CD4-positive, alpha-beta T cell (primary cell): Measurements from ENCODE around the gene TBC1D2B. TPM values are rescaled to one million over a fixed set of nuclear protein-coding genes. Genes with fewer than 3 reads are reported as not detected.

Source experiments
- ATAC-seq: fragments of 200-7000 bp; cut with Tn5 transposase; one replicate; pipeline ENCODE4 v1.10.0; 2022; ENCODE audit warnings: mild to moderate bottlenecking; ENCODE audit not compliant: poor library complexity
- CTCF ChIA-PET: fragments of 350-600 bp; sonication (Branson Sonifier 250); formaldehyde crosslinking; loops from one replicate; lab custom pipeline; 2021; ENCODE audit warnings: antibody characterized with exemption, inconsistent platforms; lab: Charles Lee
- POLR2A ChIA-PET: fragments of 350-600 bp; sonication (Branson Sonifier 250); formaldehyde crosslinking; loops from one replicate; lab custom pipeline; 2021; ENCODE audit warnings: antibody characterized with exemption, inconsistent platforms; lab: Charles Lee
- DNase-seq, 14 experiments: peaks; one replicate each; pipeline ENCODE4 v3.0.0-alpha.2; 2013 to 2020; ENCODE audit warnings: mixed read lengths in 2 of 14
- H3K27ac ChIP-seq, 2 donors: one replicate each; pipeline versions ENCODE4 v1.5.1 to v1.7.0; 2013; ENCODE audit warnings: low read length in 2 of 2, low read depth in 1 of 2, mild to moderate bottlenecking in 1 of 2
- H3K27me3 ChIP-seq, 2 experiments: 1 replicate in 1 of 2; 2 replicates in 1 of 2; pipeline versions ENCODE4 v1.6.1 to v1.7.0; 2013; ENCODE audit warnings: low read length in 2 of 2, control low read depth in 1 of 2, mild to moderate bottlenecking in 1 of 2, moderate library complexity in 1 of 2; ENCODE audit not compliant: insufficient read depth in 2 of 2, control insufficient read depth in 1 of 2
- H3K36me3 ChIP-seq: one replicate; pipeline ENCODE4 v1.6.1; 2013; ENCODE audit warnings: low read length, control low read depth; ENCODE audit not compliant: insufficient read depth
- H3K4me1 ChIP-seq: one replicate; pipeline ENCODE4 v1.6.1; 2013; ENCODE audit warnings: low read length, control low read depth; ENCODE audit not compliant: insufficient read depth
- H3K4me3 ChIP-seq: one replicate; pipeline ENCODE4 v1.5.1; 2013; ENCODE audit warnings: mild to moderate bottlenecking, low read length, moderate library complexity
- H3K9me3 ChIP-seq, 2 experiments: 1 replicate in 1 of 2; 2 replicates in 1 of 2; pipeline versions ENCODE4 v1.6.1 to v1.7.0; 2013; ENCODE audit warnings: low read length in 2 of 2, mild to moderate bottlenecking in 2 of 2, control low read depth in 1 of 2, moderate library complexity in 1 of 2; ENCODE audit not compliant: control insufficient read depth in 1 of 2, insufficient read depth in 1 of 2
- H3K27ac Mint-ChIP-seq: one replicate; pipeline ENCODE4 v1.8.0; 2020; ENCODE audit warnings: mixed read lengths
- H3K27me3 Mint-ChIP-seq: one replicate; pipeline ENCODE4 v1.8.0; 2021; ENCODE audit warnings: mixed read lengths
- H3K36me3 Mint-ChIP-seq: one replicate; pipeline ENCODE4 v1.8.0; 2021; ENCODE audit warnings: low read depth, mixed read lengths
- H3K4me1 Mint-ChIP-seq: one replicate; pipeline ENCODE4 v1.8.0; 2021; ENCODE audit warnings: low read depth, mixed read lengths
- H3K4me3 Mint-ChIP-seq: one replicate; pipeline ENCODE4 v1.8.0; 2020; ENCODE audit warnings: mild to moderate bottlenecking, mixed read lengths
- H3K9me3 Mint-ChIP-seq: one replicate; pipeline ENCODE4 v1.8.0; 2020; ENCODE audit warnings: mixed read lengths
- intact Hi-C, 2 experiments: fragments of 100-400 bp; cut with DNase I in 1 of 2; cut with micrococcal nuclease in 1 of 2; formaldehyde crosslinking; loops; one replicate each; pipeline versions ENCODE4 v1.15.1 to v1.9.0; 2023 to 2025; cut with DNase I, micrococcal nuclease
- total RNA-seq, 174 experiments: library from RNA in 2 of 174; stranded (reverse) in 2 of 174; gene quantifications; one replicate each; pipeline ENCODE4 v1.2.3 and lab custom pipeline; 2021 to 2026
- TF ChIP-seq, protein P1 (sequence below): fragments of 200-600 bp; IDR thresholded peaks from one replicate; pipeline ENCODE4 v1.8.0; 2022; ENCODE audit warnings: antibody characterized with exemption, mild to moderate bottlenecking

Gene TBC1D2B
- total RNA-seq, 2 experiments from 2014 or later = 89.3 to 97.6 TPM

GRCh38 chr15:78071383-78071782 lies 6.1 kb downstream of the TBC1D2B start:
- H3K36me3 Mint-ChIP-seq = peaks cover 14% of the 10 kb centered on the region
- H3K27ac Mint-ChIP-seq = no peak overlapping the region
- DNase-seq (no peak), ATAC-seq (no peak)
- H3K9me3 ChIP-seq = no peaks in the 10 kb centered on the region
- TF ChIP-seq, protein P1, sequence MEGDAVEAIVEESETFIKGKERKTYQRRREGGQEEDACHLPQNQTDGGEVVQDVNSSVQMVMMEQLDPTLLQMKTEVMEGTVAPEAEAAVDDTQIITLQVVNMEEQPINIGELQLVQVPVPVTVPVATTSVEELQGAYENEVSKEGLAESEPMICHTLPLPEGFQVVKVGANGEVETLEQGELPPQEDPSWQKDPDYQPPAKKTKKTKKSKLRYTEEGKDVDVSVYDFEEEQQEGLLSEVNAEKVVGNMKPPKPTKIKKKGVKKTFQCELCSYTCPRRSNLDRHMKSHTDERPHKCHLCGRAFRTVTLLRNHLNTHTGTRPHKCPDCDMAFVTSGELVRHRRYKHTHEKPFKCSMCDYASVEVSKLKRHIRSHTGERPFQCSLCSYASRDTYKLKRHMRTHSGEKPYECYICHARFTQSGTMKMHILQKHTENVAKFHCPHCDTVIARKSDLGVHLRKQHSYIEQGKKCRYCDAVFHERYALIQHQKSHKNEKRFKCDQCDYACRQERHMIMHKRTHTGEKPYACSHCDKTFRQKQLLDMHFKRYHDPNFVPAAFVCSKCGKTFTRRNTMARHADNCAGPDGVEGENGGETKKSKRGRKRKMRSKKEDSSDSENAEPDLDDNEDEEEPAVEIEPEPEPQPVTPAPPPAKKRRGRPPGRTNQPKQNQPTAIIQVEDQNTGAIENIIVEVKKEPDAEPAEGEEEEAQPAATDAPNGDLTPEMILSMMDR = no peak
- no peak overlapping the region for H3K4me3 ChIP-seq
- H3K27me3 ChIP-seq = no peaks in the 10 kb centered on the region
- POLR2A ChIA-PET = interaction anchor here (0.7 to 14.8 kb wide), 5 partner anchors 9 to 37 kb away, joined by 3 to 304 read pairs (median 31); no protein-coding TSS in a partner anchor
- H3K4me1 Mint-ChIP-seq = peaks cover 44% of the 10 kb centered on the region
- peaks cover 88% of the 10 kb centered on the region for H3K4me1 ChIP-seq
- no peaks in the 10 kb centered on the region for H3K36me3 ChIP-seq
- H3K27ac ChIP-seq = peak overlapping the region; percentile 45 to 53
- CTCF ChIA-PET = interaction anchor here (1.7 to 2.1 kb wide), 2 partner anchors 9 to 37 kb away, joined by 6 to 9 read pairs; no protein-coding TSS in a partner anchor
- H3K4me3 Mint-ChIP-seq = peak overlapping the region; percentile 40
- intact Hi-C loops = no loop called here
- H3K9me3 Mint-ChIP-seq = no peaks in the 10 kb centered on the region
- H3K27me3 Mint-ChIP-seq = no peaks in the 10 kb centered on the region

DNA sequence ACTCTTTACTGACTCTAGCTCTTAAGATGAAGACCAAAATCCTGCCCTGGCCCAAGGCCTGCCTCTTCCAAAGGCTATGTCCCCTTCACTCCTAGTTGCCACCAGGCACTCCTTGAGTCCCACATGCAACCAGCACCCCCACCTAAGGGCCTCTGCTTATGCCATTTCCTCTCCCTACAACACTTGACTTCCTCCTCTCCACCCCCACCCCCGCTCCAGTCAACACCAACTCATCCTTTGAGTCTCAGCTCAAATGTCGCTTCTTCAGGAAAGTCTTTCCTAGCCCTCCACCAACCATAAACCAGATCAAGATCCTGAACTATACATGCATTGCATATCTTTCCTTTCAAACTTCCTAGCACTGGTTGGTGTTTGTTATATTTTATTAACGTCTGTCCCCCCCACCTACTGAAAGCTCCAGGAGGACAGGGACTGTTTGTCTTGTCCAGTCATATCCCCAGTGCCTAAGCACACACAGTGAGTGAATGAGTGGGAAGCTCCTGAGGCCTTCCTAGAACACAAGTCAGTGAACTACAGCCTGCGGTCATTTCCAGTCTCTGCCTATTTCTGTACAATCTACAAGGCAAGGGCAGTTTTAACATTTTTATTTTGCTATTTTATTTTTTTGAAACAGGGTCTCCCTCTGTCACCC lies 7.3 kb downstream of the TBC1D2B start:
- intact Hi-C loops = no loop called here
- Mint-ChIP-seq H3K27me3 (no peaks in the 10 kb centered on the region), H3K9me3 (no peaks in the 10 kb centered on the region), H3K4me3 (no peak overlapping the region), H3K27ac (no peak overlapping the region), H3K36me3 (peaks cover 6% of the 10 kb centered on the region), H3K4me1 (peaks cover 33% of the 10 kb centered on the region)
- ATAC-seq (peak; percentile 18), DNase-seq (peak in 10 of 14 experiments; percentile 32 to 76 (median 46))
- no peaks in the 10 kb centered on the region for H3K9me3 ChIP-seq
- H3K36me3 ChIP-seq = no peaks in the 10 kb centered on the region
- CTCF ChIA-PET = interaction anchor here (1.0 to 4.8 kb wide), 2 partner anchors 15 to 19 kb away, joined by 5 to 22 read pairs; no protein-coding TSS in a partner anchor
- peak overlapping the region; percentile 58 to 79 for H3K27ac ChIP-seq
- H3K4me3 ChIP-seq = peak overlapping the region; percentile 36
- no peaks in the 10 kb centered on the region for H3K27me3 ChIP-seq
- peaks cover 88% of the 10 kb centered on the region for H3K4me1 ChIP-seq
- TF ChIP-seq, protein P1 = no peak
- POLR2A ChIA-PET = interaction anchor here (1.2 to 14.8 kb wide), 8 partner anchors 16 to 368 kb away, joined by 3 to 304 read pairs (median 7); partner anchors contain the start of gene IREB2

- intact Hi-C loops = loop anchor here in 1 of 2 experiments (1.0 kb wide), 1 partner anchor 19 kb away; no protein-coding TSS in a partner anchor
- Mint-ChIP-seq H3K27me3 (no peaks in the 10 kb centered on the region), H3K36me3 (peaks cover 4% of the 10 kb centered on the region), H3K9me3 (no peaks in the 10 kb centered on the region), H3K4me1 (peaks cover 29% of the 10 kb centered on the region), H3K27ac (no peak overlapping the region), H3K4me3 (no peak overlapping the region)
- H3K36me3 ChIP-seq = no peaks in the 10 kb centered on the region
- no peaks in the 10 kb centered on the region for H3K27me3 ChIP-seq
- peaks cover 90% of the 10 kb centered on the region for H3K4me1 ChIP-seq
- peak overlapping the region; percentile 58 to 79 for H3K27ac ChIP-seq
- H3K9me3 ChIP-seq = no peaks in the 10 kb centered on the region
- DNase-seq (peak in 2 of 14 experiments; percentile 45 to 50), ATAC-seq (no peak)
- CTCF ChIA-PET = interaction anchor here (1.0 to 4.8 kb wide), 4 partner anchors 14 to 39 kb away, joined by 5 to 22 read pairs (median 14); no protein-coding TSS in a partner anchor
- H3K4me3 ChIP-seq = peak overlapping the region; percentile 36
- POLR2A ChIA-PET = interaction anchor here (0.8 to 14.8 kb wide), 10 partner anchors 16 to 368 kb away, joined by 3 to 304 read pairs (median 6); partner anchors contain the start of gene IREB2
- TF ChIP-seq, protein P1 = no peak
Measured at GRCh38 chr15:78069462-78070029, 8.0 kb downstream of the TBC1D2B start.
